HEK293 (cell line): Measurements from ENCODE around the gene PTPRN2.

Source experiments
- CTCF ChIA-PET: fragments of 350-600 bp; formaldehyde crosslinking; extraction: SDS; loops from one replicate; lab custom pipeline; 2021; ENCODE audit warnings: antibody characterized with exemption; lab: Yijun Ruan, JAX
- POLR2A ChIA-PET: fragments of 300-600 bp; formaldehyde crosslinking; extraction: SDS; loops from one replicate; lab custom pipeline; 2020; ENCODE audit warnings: antibody characterized with exemption, inconsistent platforms; lab: Yijun Ruan, JAX
- H3K27ac ChIP-seq: fragments of 200-500 bp; sonication (Bioruptor generic); 2 replicates; pipeline ENCODE4 v1.5.1; 2014; ENCODE audit warnings: low read depth, low read length, control low read depth, inconsistent platforms; ENCODE audit errors: extremely low read depth
- H3K36me3 ChIP-seq, 2 experiments: fragments of 200-500 bp in 1 of 2; sonication (Bioruptor generic) in 1 of 2; 1 replicate in 1 of 2; 2 replicates in 1 of 2; pipeline ENCODE4 v1.5.1; 2014 to 2017; ENCODE audit warnings: inconsistent platforms in 2 of 2, low read length in 2 of 2; ENCODE audit not compliant: control insufficient read depth in 2 of 2, insufficient read depth in 1 of 2
- H3K4me1 ChIP-seq: fragments of 200-500 bp; sonication (Bioruptor generic); 2 replicates; pipeline ENCODE4 v1.5.1; 2014; ENCODE audit warnings: mild to moderate bottlenecking, low read length, inconsistent platforms; ENCODE audit not compliant: control insufficient read depth, insufficient read depth
- H3K4me3 ChIP-seq: 2 replicates; pipeline ENCODE4 v1.5.1; 2011; ENCODE audit warnings: low read depth, mild to moderate bottlenecking, control low read depth, low read length, moderate library complexity
- H3K9me3 ChIP-seq: fragments of 200-500 bp; sonication (Bioruptor generic); 2 replicates; pipeline ENCODE4 v1.5.1; 2014; ENCODE audit warnings: low read depth, low read length, inconsistent platforms; ENCODE audit not compliant: control insufficient read depth, insufficient read depth
- GLI2 ChIP-seq: fragments of 450-650 bp; formaldehyde crosslinking; IDR thresholded peaks from 2 replicates; pipeline ENCODE4; 2017; ENCODE audit warnings: missing biosample characterization, missing genetic modification characterization, low read depth, borderline replicate concordance
- GLIS1 ChIP-seq: fragments of 450-650 bp; formaldehyde crosslinking; IDR thresholded peaks from 2 replicates; pipeline ENCODE4 v1.5.1; 2016; ENCODE audit warnings: missing biosample characterization, missing genetic modification characterization
- KLF10 ChIP-seq: fragments of 450-650 bp; IDR thresholded peaks from 2 replicates; pipeline ENCODE4 v1.5.1; 2018; ENCODE audit warnings: missing biosample characterization, mild to moderate bottlenecking, missing genetic modification characterization
- MEIS1 ChIP-seq: sonication (generic); formaldehyde crosslinking; IDR thresholded peaks from 2 replicates; pipeline ENCODE4 v1.8.1; 2022; ENCODE audit warnings: missing genetic modification reagents, mild to moderate bottlenecking, borderline replicate concordance
- MYNN ChIP-seq: fragments of 450-650 bp; formaldehyde crosslinking; IDR thresholded peaks from 2 replicates; pipeline ENCODE4 v1.5.1; 2016; ENCODE audit warnings: missing biosample characterization, missing genetic modification characterization, borderline replicate concordance
- OVOL3 ChIP-seq: fragments of 450-650 bp; formaldehyde crosslinking; IDR thresholded peaks from 2 replicates; pipeline ENCODE4 v1.5.1; 2016; ENCODE audit warnings: missing biosample characterization, missing genetic modification characterization
- ZBTB7A ChIP-seq: fragments of 450-650 bp; formaldehyde crosslinking; IDR thresholded peaks from 2 replicates; pipeline ENCODE4 v1.5.1; 2016; ENCODE audit warnings: low read depth, missing biosample characterization, missing genetic modification characterization
- ZEB2 ChIP-seq: fragments of 450-650 bp; formaldehyde crosslinking; IDR thresholded peaks from 2 replicates; pipeline ENCODE4 v1.5.1; 2016; ENCODE audit warnings: missing biosample characterization, missing genetic modification characterization
- ZNF114 ChIP-seq: fragments of 450-650 bp; formaldehyde crosslinking; IDR thresholded peaks from 2 replicates; pipeline ENCODE4 v1.5.0; 2017; ENCODE audit warnings: missing biosample characterization, missing genetic modification characterization
- ZNF133 ChIP-seq: fragments of 450-650 bp; formaldehyde crosslinking; IDR thresholded peaks from 2 replicates; pipeline ENCODE4 v1.5.1; 2016; ENCODE audit warnings: missing biosample characterization, missing genetic modification characterization
- ZNF211 ChIP-seq: fragments of 450-650 bp; formaldehyde crosslinking; IDR thresholded peaks from 2 replicates; pipeline ENCODE4 v1.5.1; 2016; ENCODE audit warnings: low read depth, missing biosample characterization, missing genetic modification characterization
- ZNF239 ChIP-seq: fragments of 450-650 bp; formaldehyde crosslinking; IDR thresholded peaks from 2 replicates; pipeline ENCODE4 v1.5.1; 2016; ENCODE audit warnings: missing biosample characterization, missing genetic modification characterization
- ZNF248 ChIP-seq: fragments of 450-650 bp; formaldehyde crosslinking; IDR thresholded peaks from 2 replicates; pipeline ENCODE4 v1.5.1; 2017; ENCODE audit warnings: missing biosample characterization, missing genetic modification characterization
- ZNF274 ChIP-seq, 2 experiments: fragments of 200-500 bp in 1 of 2; fragments of 450-650 bp in 1 of 2; sonication (Bioruptor generic) in 1 of 2; formaldehyde crosslinking in 1 of 2; IDR thresholded peaks; 2 replicates each; pipeline versions ENCODE4 v1.5.1 to v1.6.1; 2014 to 2016; ENCODE audit warnings: borderline replicate concordance in 1 of 2, inconsistent platforms in 1 of 2, low read length in 1 of 2, missing biosample characterization in 1 of 2, missing genetic modification characterization in 1 of 2
- ZNF416 ChIP-seq: fragments of 450-650 bp; formaldehyde crosslinking; IDR thresholded peaks from 2 replicates; pipeline ENCODE4 v1.5.1; 2016; ENCODE audit warnings: missing biosample characterization, missing genetic modification characterization
- ZNF433 ChIP-seq: fragments of 450-650 bp; formaldehyde crosslinking; IDR thresholded peaks from 2 replicates; pipeline ENCODE4 v1.5.1; 2016; ENCODE audit warnings: missing biosample characterization, missing genetic modification characterization, low read depth
- ZNF549 ChIP-seq: fragments of 450-650 bp; IDR thresholded peaks from 2 replicates; pipeline ENCODE4 v1.5.1; 2018; ENCODE audit warnings: missing biosample characterization, missing genetic modification characterization, mild to moderate bottlenecking, inconsistent platforms, moderate library complexity
- ZNF555 ChIP-seq: fragments of 450-650 bp; formaldehyde crosslinking; conservative IDR thresholded peaks from 2 replicates; pipeline ENCODE4 v1.5.1; 2017; ENCODE audit warnings: missing biosample characterization, mild to moderate bottlenecking, missing genetic modification characterization, inconsistent platforms
- ZNF626 ChIP-seq: fragments of 450-650 bp; sonication (Bioruptor Pico); formaldehyde crosslinking; IDR thresholded peaks from 2 replicates; pipeline ENCODE4 v1.5.1; 2018; ENCODE audit warnings: missing biosample characterization, missing genetic modification characterization, inconsistent platforms
- ZNF654 ChIP-seq: fragments of 450-650 bp; formaldehyde crosslinking; IDR thresholded peaks from 2 replicates; pipeline ENCODE4 v1.5.1; 2016; ENCODE audit warnings: low read depth, missing biosample characterization, missing genetic modification characterization
- ZNF768 ChIP-seq: fragments of 450-650 bp; formaldehyde crosslinking; IDR thresholded peaks from 2 replicates; pipeline ENCODE4 v1.5.1; 2018; ENCODE audit warnings: missing biosample characterization, mild to moderate bottlenecking, missing genetic modification characterization
- ZNF791 ChIP-seq: fragments of 450-650 bp; formaldehyde crosslinking; IDR thresholded peaks from 2 replicates; pipeline ENCODE4 v1.5.1; 2016; ENCODE audit warnings: missing biosample characterization, missing genetic modification characterization
- TF ChIP-seq, protein P1 (sequence below): fragments of 450-650 bp; IDR thresholded peaks from 2 replicates; pipeline ENCODE4 v1.5.1; 2018; ENCODE audit warnings: missing biosample characterization, missing genetic modification characterization
- TF ChIP-seq, protein P2 (sequence below): fragments of 450-650 bp; formaldehyde crosslinking; IDR thresholded peaks from 2 replicates; pipeline ENCODE4 v1.5.1; 2016; ENCODE audit warnings: missing biosample characterization, missing genetic modification characterization
- TF ChIP-seq, protein P3 (sequence below): fragments of 450-650 bp; formaldehyde crosslinking; IDR thresholded peaks from 2 replicates; pipeline ENCODE4 v1.5.1; 2016; ENCODE audit warnings: missing biosample characterization, missing genetic modification characterization, borderline replicate concordance
- TF ChIP-seq, protein P4 (sequence below): fragments of 450-650 bp; formaldehyde crosslinking; IDR thresholded peaks from 2 replicates; pipeline ENCODE4 v1.5.1; 2016; ENCODE audit warnings: missing biosample characterization, missing genetic modification characterization

The PTPRN2 gene

DNA sequence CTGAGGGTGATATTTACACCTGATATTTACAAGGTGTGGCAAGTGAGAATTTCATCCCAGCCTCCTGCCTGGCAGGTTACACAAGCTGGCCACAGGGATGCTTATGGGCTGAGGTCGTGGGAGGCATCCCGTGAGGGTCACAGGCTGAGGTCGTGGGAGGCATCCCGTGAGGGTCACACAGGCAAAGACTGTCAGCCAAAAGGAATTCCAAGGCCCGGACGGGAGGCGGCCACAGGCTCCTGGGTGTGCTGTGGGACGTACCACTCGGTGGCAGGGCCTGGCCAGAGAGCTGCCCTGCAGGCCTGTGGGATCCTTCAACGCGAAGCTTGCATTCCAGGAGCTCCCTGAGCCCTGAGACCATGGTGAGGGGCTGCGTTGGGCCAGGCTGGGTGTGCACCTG, 790.3 kb downstream of the PTPRN2 start:
- TF ChIP-seq ZNF211, result no peak
- no peak for TF ChIP-seq MYNN (tag by site-specific recombination)
- no peak for TF ChIP-seq ZNF768 (tag by site-specific recombination)
- no peak for TF ChIP-seq OVOL3 (tag by site-specific recombination)
- TF ChIP-seq ZBTB7A (tag by site-specific recombination), result no peak
- TF ChIP-seq ZNF274 (IDR thresholded peaks at IDR 0.05; ENCODE audit: low read length), result no peak
- TF ChIP-seq ZNF274 (tag by site-specific recombination; IDR thresholded peaks at IDR 0.05; ENCODE audit: borderline replicate concordance), result no peak
- TF ChIP-seq, protein P1, sequence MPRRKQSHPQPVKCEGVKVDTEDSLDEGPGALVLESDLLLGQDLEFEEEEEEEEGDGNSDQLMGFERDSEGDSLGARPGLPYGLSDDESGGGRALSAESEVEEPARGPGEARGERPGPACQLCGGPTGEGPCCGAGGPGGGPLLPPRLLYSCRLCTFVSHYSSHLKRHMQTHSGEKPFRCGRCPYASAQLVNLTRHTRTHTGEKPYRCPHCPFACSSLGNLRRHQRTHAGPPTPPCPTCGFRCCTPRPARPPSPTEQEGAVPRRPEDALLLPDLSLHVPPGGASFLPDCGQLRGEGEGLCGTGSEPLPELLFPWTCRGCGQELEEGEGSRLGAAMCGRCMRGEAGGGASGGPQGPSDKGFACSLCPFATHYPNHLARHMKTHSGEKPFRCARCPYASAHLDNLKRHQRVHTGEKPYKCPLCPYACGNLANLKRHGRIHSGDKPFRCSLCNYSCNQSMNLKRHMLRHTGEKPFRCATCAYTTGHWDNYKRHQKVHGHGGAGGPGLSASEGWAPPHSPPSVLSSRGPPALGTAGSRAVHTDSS, result no peak
- no peak for TF ChIP-seq ZNF549
- TF ChIP-seq ZNF433 (tag by site-specific recombination), result no peak
- TF ChIP-seq ZNF114 (tag by site-specific recombination), result no peak
- TF ChIP-seq, protein P2, sequence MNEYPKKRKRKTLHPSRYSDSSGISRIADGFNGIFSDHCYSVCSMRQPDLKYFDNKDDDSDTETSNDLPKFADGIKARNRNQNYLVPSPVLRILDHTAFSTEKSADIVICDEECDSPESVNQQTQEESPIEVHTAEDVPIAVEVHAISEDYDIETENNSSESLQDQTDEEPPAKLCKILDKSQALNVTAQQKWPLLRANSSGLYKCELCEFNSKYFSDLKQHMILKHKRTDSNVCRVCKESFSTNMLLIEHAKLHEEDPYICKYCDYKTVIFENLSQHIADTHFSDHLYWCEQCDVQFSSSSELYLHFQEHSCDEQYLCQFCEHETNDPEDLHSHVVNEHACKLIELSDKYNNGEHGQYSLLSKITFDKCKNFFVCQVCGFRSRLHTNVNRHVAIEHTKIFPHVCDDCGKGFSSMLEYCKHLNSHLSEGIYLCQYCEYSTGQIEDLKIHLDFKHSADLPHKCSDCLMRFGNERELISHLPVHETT, result no peak
- no peak for TF ChIP-seq ZNF654 (tag by site-specific recombination)
- no peak for TF ChIP-seq ZNF416 (tag by site-specific recombination)
- ChIA-PET CTCF (no interaction called here), POLR2A (no interaction called here)
- Histone ChIP-seq H3K4me3 (no peak overlapping the region), H3K36me3 (no peaks in the 10 kb centered on the region), H3K9me3 (no peaks in the 10 kb centered on the region), H3K27ac (no peak overlapping the region), H3K4me1 (no peaks in the 10 kb centered on the region)

DNA sequence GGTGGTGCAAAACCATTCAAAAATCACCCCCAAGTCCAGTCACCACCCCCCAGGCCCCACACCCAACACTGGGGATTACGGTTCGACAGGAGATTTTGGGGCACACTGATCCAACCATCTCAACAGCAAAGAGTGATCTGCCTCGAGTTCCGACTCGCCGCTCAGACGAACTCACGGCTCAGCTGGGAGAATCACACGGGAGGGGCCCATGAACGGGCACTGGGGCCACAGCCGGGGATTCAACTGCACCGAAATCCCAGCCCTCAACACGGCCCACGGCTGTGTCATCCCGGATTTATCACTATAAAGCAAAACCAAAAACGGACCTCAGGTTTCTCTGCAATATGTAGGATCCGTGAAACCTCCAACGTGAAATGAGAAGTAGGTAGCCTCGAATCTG, 790.8 kb downstream of the PTPRN2 start:
- no peaks in the 10 kb centered on the region for H3K4me1 ChIP-seq
- CTCF ChIA-PET, result no interaction called here
- H3K27ac ChIP-seq, result no peak overlapping the region
- no peaks in the 10 kb centered on the region for H3K36me3 ChIP-seq
- H3K9me3 ChIP-seq, result no peaks in the 10 kb centered on the region
- POLR2A ChIA-PET, result no interaction called here
- H3K4me3 ChIP-seq, result no peak overlapping the region
- TF ChIP-seq, protein P3, sequence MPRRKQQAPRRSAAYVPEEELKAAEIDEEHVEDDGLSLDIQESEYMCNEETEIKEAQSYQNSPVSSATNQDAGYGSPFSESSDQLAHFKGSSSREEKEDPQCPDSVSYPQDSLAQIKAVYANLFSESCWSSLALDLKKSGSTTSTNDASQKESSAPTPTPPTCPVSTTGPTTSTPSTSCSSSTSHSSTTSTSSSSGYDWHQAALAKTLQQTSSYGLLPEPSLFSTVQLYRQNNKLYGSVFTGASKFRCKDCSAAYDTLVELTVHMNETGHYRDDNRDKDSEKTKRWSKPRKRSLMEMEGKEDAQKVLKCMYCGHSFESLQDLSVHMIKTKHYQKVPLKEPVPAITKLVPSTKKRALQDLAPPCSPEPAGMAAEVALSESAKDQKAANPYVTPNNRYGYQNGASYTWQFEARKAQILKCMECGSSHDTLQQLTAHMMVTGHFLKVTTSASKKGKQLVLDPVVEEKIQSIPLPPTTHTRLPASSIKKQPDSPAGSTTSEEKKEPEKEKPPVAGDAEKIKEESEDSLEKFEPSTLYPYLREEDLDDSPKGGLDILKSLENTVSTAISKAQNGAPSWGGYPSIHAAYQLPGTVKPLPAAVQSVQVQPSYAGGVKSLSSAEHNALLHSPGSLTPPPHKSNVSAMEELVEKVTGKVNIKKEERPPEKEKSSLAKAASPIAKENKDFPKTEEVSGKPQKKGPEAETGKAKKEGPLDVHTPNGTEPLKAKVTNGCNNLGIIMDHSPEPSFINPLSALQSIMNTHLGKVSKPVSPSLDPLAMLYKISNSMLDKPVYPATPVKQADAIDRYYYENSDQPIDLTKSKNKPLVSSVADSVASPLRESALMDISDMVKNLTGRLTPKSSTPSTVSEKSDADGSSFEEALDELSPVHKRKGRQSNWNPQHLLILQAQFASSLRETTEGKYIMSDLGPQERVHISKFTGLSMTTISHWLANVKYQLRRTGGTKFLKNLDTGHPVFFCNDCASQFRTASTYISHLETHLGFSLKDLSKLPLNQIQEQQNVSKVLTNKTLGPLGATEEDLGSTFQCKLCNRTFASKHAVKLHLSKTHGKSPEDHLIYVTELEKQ, result no peak
- TF ChIP-seq ZNF239 (tag by site-specific recombination) (no peak), GLIS1 (tag by site-specific recombination) (no peak), ZNF133 (no peak), ZNF768 (tag by site-specific recombination) (no peak), ZNF791 (tag by site-specific recombination) (no peak), MEIS1 (CRISPR knock-in tag) (no peak), ZNF211 (no peak), ZNF555 (tag by site-specific recombination) (no peak), ZNF626 (no peak), KLF10 (no peak), GLI2 (no peak), ZNF654 (tag by site-specific recombination) (no peak), ZEB2 (tag by site-specific recombination) (no peak), ZNF248 (tag by site-specific recombination) (no peak)
- TF ChIP-seq, protein P2, result no peak
- TF ChIP-seq, protein P4, sequence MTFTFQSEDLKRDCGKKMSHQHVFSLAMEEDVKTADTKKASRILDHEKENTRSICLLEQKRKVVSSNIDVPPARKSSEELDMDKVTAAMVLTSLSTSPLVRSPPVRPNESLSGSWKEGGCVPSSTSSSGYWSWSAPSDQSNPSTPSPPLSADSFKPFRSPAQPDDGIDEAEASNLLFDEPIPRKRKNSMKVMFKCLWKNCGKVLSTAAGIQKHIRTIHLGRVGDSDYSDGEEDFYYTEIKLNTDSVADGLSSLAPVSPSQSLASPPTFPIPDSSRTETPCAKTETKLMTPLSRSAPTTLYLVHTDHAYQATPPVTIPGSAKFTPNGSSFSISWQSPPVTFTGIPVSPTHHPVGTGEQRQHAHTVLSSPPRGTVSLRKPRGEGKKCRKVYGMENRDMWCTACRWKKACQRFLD (tag by site-specific recombination), result no peak
